NCI-H1930 (cell line): ENCODE results near the gene POM121C.
A peak's percentile ranks its signal among the peaks of the same experiment; 100 is the strongest.
"Not testable (repeated sequence)": the region's sequence is repeated elsewhere in the genome, so short reads cannot be mapped to it uniquely, and the experiment has no call there.

ENCODE experiments used
- DNase-seq, 2 experiments: peaks; one replicate each; lab custom pipeline; 2025; lab: John Stamatoyannopoulos, UW

Gene POM121C

GRCh38 chr7:75485979-75486643 is at the start of gene POM121C:
Gene POM121C (minus strand): TSS chr7:75486299. CDS start chr7:75441496, 44,803 bp downstream.
- DNase-seq = peak; percentile 82 to 86

GRCh38 chr7:75534727-75535307 is 48.7 kb upstream of the POM121C start:
- no peak for DNase-seq

GRCh38 chr7:75533926-75534325 is 47.8 kb upstream of the POM121C start:
- DNase-seq = no peak

GRCh38 chr7:75532639-75533038 is 46.5 kb upstream of the POM121C start:
- no peak for DNase-seq

- DNase-seq = no peak
Observed at GRCh38 chr7:75531359-75531821, 45.3 kb upstream of the POM121C start.

- DNase-seq = not testable (repeated sequence)
Observed at GRCh38 chr7:75527224-75527722, 41.2 kb upstream of the POM121C start.

GRCh38 chr7:75521727-75522126 is 35.6 kb upstream of the POM121C start:
- DNase-seq = not testable (repeated sequence)

GRCh38 chr7:75518842-75519241 is 32.7 kb upstream of the POM121C start:
- not testable (repeated sequence) for DNase-seq

- DNase-seq = not testable (repeated sequence)
Observed at GRCh38 chr7:75509033-75509432, 22.9 kb upstream of the POM121C start.

GRCh38 chr7:75492020-75492419 is 5.9 kb upstream of the POM121C start, which contains the start of gene SPDYE5:
Gene SPDYE5 (plus strand): TSS chr7:75492320. CDS start chr7:75494048, 1,728 bp downstream.
- DNase-seq = not testable (repeated sequence)

GRCh38 chr7:75485355-75485978 is 632 bp downstream of the POM121C start:
- not testable (repeated sequence) for DNase-seq

GRCh38 chr7:75480313-75480712 is 5.8 kb downstream of the POM121C start:
- DNase-seq = not testable (repeated sequence)

GRCh38 chr7:75477457-75477856 is 8.6 kb downstream of the POM121C start:
- not testable (repeated sequence) for DNase-seq

- not testable (repeated sequence) for DNase-seq
Observed at GRCh38 chr7:75470166-75470565, 15.9 kb downstream of the POM121C start.

GRCh38 chr7:75460541-75460940 is 25.6 kb downstream of the POM121C start:
- not testable (repeated sequence) for DNase-seq

- DNase-seq = not testable (repeated sequence)
Observed at GRCh38 chr7:75458034-75458433, 28.1 kb downstream of the POM121C start.

GRCh38 chr7:75456403-75456802 is 29.7 kb downstream of the POM121C start:
- not testable (repeated sequence) for DNase-seq

- DNase-seq = not testable (repeated sequence)
Observed at GRCh38 chr7:75452494-75452955, 33.6 kb downstream of the POM121C start.

- not testable (repeated sequence) for DNase-seq
Observed at GRCh38 chr7:75449946-75450345, 36.2 kb downstream of the POM121C start.

- not testable (repeated sequence) for DNase-seq
Observed at GRCh38 chr7:75442465-75443111, 43.5 kb downstream of the POM121C start.

- not testable (repeated sequence) for DNase-seq
Observed at GRCh38 chr7:75442101-75442464, 44.0 kb downstream of the POM121C start.

- DNase-seq = not testable (repeated sequence)
Observed at GRCh38 chr7:75439000-75439399, 47.1 kb downstream of the POM121C start.
